ENCODE data around the gene TGM1. TPM values are rescaled to one million over a fixed set of nuclear protein-coding genes. Genes with fewer than 3 reads are reported as not detected.
"Not testable (repeated sequence)": the region's sequence is repeated elsewhere in the genome, so short reads cannot be mapped to it uniquely, and the experiment has no call there.

TGM1 gene
- total RNA-seq, 1 donor from 2014 or later, result 10.1 TPM

DNA sequence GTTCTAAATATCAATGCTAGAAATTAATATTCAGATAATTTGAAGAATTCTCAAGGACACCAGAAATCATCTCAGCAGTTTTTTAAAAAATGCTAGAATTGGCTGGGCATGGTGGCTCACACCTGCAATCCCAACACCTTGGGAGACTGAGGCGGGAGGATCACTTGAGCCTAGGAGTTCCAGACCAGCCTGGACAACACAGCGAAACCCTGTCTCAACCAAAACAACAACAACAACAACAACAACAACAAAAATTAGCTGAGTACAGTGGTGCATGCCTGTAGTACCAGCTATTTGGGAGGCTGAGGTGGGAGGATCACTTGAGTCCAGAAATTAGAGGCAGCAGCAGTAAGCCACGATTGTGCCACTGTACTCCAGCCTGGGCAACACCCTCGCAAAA, 43.9 kb downstream of the TGM1 start:
- H3K36me3 Mint-ChIP-seq, result peaks cover 9% of the 10 kb centered on the region

DNA sequence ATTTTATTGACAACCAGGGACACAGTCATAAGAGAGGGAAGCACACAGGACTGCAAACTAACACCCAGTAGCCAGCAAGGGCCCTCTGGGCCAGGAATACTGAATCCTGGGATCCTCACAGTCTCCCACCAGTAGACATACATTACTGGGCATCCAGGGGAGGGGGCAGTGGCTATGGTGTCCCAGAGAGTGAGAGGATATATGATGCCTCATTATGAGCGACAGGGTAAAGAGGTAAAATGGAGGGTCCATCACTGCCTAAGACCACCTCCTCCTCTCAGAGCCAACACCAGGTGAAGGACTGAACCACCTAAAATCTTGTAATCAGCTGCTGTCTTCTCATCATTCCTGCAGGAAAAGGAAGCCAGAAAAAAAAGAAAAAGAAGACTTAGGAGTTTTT, 46.1 kb downstream of the TGM1 start:
- not testable (repeated sequence) for H3K27ac Mint-ChIP-seq; H3K27me3 Mint-ChIP-seq; DNase-seq (ENCODE audit: extremely low spot score, unreplicated experiment); H3K4me3 Mint-ChIP-seq; H3K9me3 Mint-ChIP-seq
- Mint-ChIP-seq H3K4me1 (ENCODE audit: unreplicated experiment) (peaks cover 22% of the 10 kb centered on the region), H3K36me3 (peaks cover 14% of the 10 kb centered on the region)

More for the DNA sequence above, 43.9 kb downstream of the TGM1 start:
- H3K4me3 Mint-ChIP-seq, result no peak overlapping the region
- H3K27ac Mint-ChIP-seq, result no peak overlapping the region
- peaks cover 13% of the 10 kb centered on the region for H3K4me1 Mint-ChIP-seq (ENCODE audit: unreplicated experiment)
- no peak for TF ChIP-seq CTCF (conservative IDR thresholded peaks at IDR 0.05)
- H3K9me3 Mint-ChIP-seq, result no peaks in the 10 kb centered on the region
- no peaks in the 10 kb centered on the region for H3K27me3 Mint-ChIP-seq
- DNase-seq (ENCODE audit: extremely low spot score, unreplicated experiment), result no peak

GRCh38 chr14:24216345-24216699, 46.7 kb downstream of the TGM1 start:
- peaks cover 14% of the 10 kb centered on the region for H3K36me3 Mint-ChIP-seq
- H3K4me1 Mint-ChIP-seq (ENCODE audit: unreplicated experiment), result peaks cover 27% of the 10 kb centered on the region
- DNase-seq (ENCODE audit: extremely low spot score, unreplicated experiment), result no peak
- no peak for TF ChIP-seq CTCF (conservative IDR thresholded peaks at IDR 0.05)
- H3K27ac Mint-ChIP-seq, result peak overlapping the region; percentile 88
- H3K4me3 Mint-ChIP-seq, result peak overlapping the region; percentile 96
- no peaks in the 10 kb centered on the region for H3K9me3 Mint-ChIP-seq
- H3K27me3 Mint-ChIP-seq, result no peaks in the 10 kb centered on the region

GRCh38 chr14:24215495-24216344, 47.3 kb downstream of the TGM1 start, which contains the start of gene MDP1:
Gene MDP1, minus strand, starts transcription at chr14:24216066. Its CDS starts 111 bp downstream, at chr14:24215955.
- Mint-ChIP-seq H3K27me3 (no peaks in the 10 kb centered on the region), H3K9me3 (no peaks in the 10 kb centered on the region), H3K4me3 (peak within 1 kb of the TSS; percentile 96), H3K27ac (peak within 1 kb of the TSS; percentile 88), H3K4me1 (ENCODE audit: unreplicated experiment) (peaks cover 27% of the 10 kb centered on the region), H3K36me3 (peaks cover 14% of the 10 kb centered on the region)
- peak; percentile 79 for DNase-seq (ENCODE audit: extremely low spot score, unreplicated experiment)
- TF ChIP-seq CTCF (conservative IDR thresholded peaks at IDR 0.05), result peak; percentile 64

GRCh38 chr14:24213866-24214662, 48.9 kb downstream of the TGM1 start:
- no peaks in the 10 kb centered on the region for H3K9me3 Mint-ChIP-seq
- H3K4me1 Mint-ChIP-seq (ENCODE audit: unreplicated experiment), result peaks cover 27% of the 10 kb centered on the region
- TF ChIP-seq CTCF (conservative IDR thresholded peaks at IDR 0.05), result no peak
- H3K4me3 Mint-ChIP-seq, result peak overlapping the region; percentile 97
- DNase-seq (ENCODE audit: extremely low spot score, unreplicated experiment), result no peak
- peaks cover 22% of the 10 kb centered on the region for H3K36me3 Mint-ChIP-seq
- H3K27me3 Mint-ChIP-seq, result no peaks in the 10 kb centered on the region
- H3K27ac Mint-ChIP-seq, result peak overlapping the region; percentile 99

Data from type B pancreatic cell (in vitro differentiated cells).